Liver (tissue), 9 donors: ENCODE data around the gene DCTN4. TPM values are rescaled to one million over a fixed set of nuclear protein-coding genes. Genes with fewer than 3 reads are reported as not detected.

Experiments used
- DNase-seq: peaks from one replicate; pipeline ENCODE4 v3.0.0-alpha.2; 2017; ENCODE audit warnings: low spot score
- H3K27ac ChIP-seq, 2 donors: one replicate each; pipeline ENCODE4 v1.7.0; 2013; ENCODE audit warnings: inconsistent platforms in 2 of 2, low read length in 2 of 2, control low read depth in 1 of 2, low read depth in 1 of 2, mild to moderate bottlenecking in 1 of 2
- H3K27me3 ChIP-seq, 4 donors: one replicate each; pipeline versions ENCODE4 v1.6.1 to v1.7.0; 2013; ENCODE audit warnings: low read length in 3 of 4, inconsistent platforms in 1 of 4, mild to moderate bottlenecking in 1 of 4, moderate library complexity in 1 of 4; ENCODE audit not compliant: control insufficient read depth in 4 of 4, insufficient read depth in 4 of 4
- H3K36me3 ChIP-seq, 4 donors: one replicate each; pipeline versions ENCODE4 v1.6.1 to v1.7.0; 2013; ENCODE audit warnings: low read length in 3 of 4, mild to moderate bottlenecking in 3 of 4, low read depth in 1 of 4, moderate library complexity in 1 of 4; ENCODE audit not compliant: control insufficient read depth in 4 of 4, insufficient read depth in 3 of 4
- H3K4me1 ChIP-seq, 4 donors: one replicate each; pipeline versions ENCODE4 v1.6.1 to v1.7.0; 2013; ENCODE audit warnings: low read length in 3 of 4, mild to moderate bottlenecking in 3 of 4, moderate library complexity in 1 of 4; ENCODE audit not compliant: control insufficient read depth in 4 of 4, insufficient read depth in 4 of 4
- H3K4me3 ChIP-seq, 3 donors: one replicate each; pipeline versions ENCODE4 v1.6.1 to v1.7.0; 2013; ENCODE audit warnings: low read length in 3 of 3, control low read depth in 1 of 3, low read depth in 1 of 3, mild to moderate bottlenecking in 1 of 3
- H3K9ac ChIP-seq, 2 donors: one replicate each; pipeline ENCODE4 v1.7.0; 2013; ENCODE audit warnings: low read length in 2 of 2, mild to moderate bottlenecking in 2 of 2, moderate library complexity in 2 of 2, control low read depth in 1 of 2, low read depth in 1 of 2
- H3K9me3 ChIP-seq, 4 donors: one replicate each; pipeline versions ENCODE4 v1.6.1 to v1.7.0; 2013; ENCODE audit warnings: low read length in 3 of 4; ENCODE audit not compliant: control insufficient read depth in 4 of 4
- ATF3 ChIP-seq: IDR thresholded peaks from 2 replicates; pipeline ENCODE4 v1.6.1; 2016; ENCODE audit warnings: antibody characterized with exemption
- CTCF ChIP-seq: fragments of 150-350 bp; IDR thresholded peaks from 2 replicates; pipeline ENCODE4 v1.5.1; 2017; ENCODE audit warnings: improper control_type of control experiment, low read depth, low read length; ENCODE audit not compliant: missing input control
- EGR1 ChIP-seq, 2 donors: IDR thresholded peaks; 2 replicates each; pipeline ENCODE4 v1.6.1; 2016 to 2018; ENCODE audit warnings: antibody characterized with exemption in 2 of 2, low read depth in 2 of 2
- FOXA1 ChIP-seq: IDR thresholded peaks from 2 replicates; pipeline ENCODE4 v1.6.1; 2016; ENCODE audit warnings: antibody characterized with exemption
- FOXA2 ChIP-seq: IDR thresholded peaks from 2 replicates; pipeline ENCODE4 v1.6.1; 2016; ENCODE audit warnings: antibody characterized with exemption
- GABPA ChIP-seq, 2 donors: IDR thresholded peaks in 1 of 2; conservative IDR thresholded peaks in 1 of 2; 2 replicates each; pipeline ENCODE4 v1.6.1; 2016; ENCODE audit warnings: antibody characterized with exemption in 2 of 2, mild to moderate bottlenecking in 1 of 2, moderate library complexity in 1 of 2
- HNF4A ChIP-seq, 2 donors: conservative IDR thresholded peaks; 2 replicates each; pipeline ENCODE4 v1.6.1; 2016; ENCODE audit warnings: antibody characterized with exemption in 2 of 2, mild to moderate bottlenecking in 2 of 2
- HNF4G ChIP-seq: IDR thresholded peaks from 2 replicates; pipeline ENCODE4 v1.6.1; 2016; ENCODE audit warnings: antibody characterized with exemption
- JUND ChIP-seq, 2 donors: IDR thresholded peaks; 2 replicates each; pipeline ENCODE4 v1.6.1; 2016; ENCODE audit warnings: antibody characterized with exemption in 2 of 2
- NR2F2 ChIP-seq: IDR thresholded peaks from 2 replicates; pipeline ENCODE4 v1.6.1; 2016; ENCODE audit warnings: antibody characterized with exemption
- RAD21 ChIP-seq, 2 donors: IDR thresholded peaks; 2 replicates each; pipeline ENCODE4 v1.6.1; 2016; ENCODE audit warnings: antibody characterized with exemption in 2 of 2, mild to moderate bottlenecking in 2 of 2
- RXRA ChIP-seq, 2 donors: IDR thresholded peaks; 2 replicates each; pipeline ENCODE4 v1.6.1; 2017 to 2018; ENCODE audit warnings: antibody characterized with exemption in 2 of 2, mild to moderate bottlenecking in 1 of 2
- SP1 ChIP-seq: IDR thresholded peaks from 2 replicates; pipeline ENCODE4 v1.6.1; 2018; ENCODE audit warnings: antibody characterized with exemption, mild to moderate bottlenecking
- TAF1 ChIP-seq: conservative IDR thresholded peaks from 2 replicates; pipeline ENCODE4 v1.6.1; 2016; ENCODE audit warnings: antibody characterized with exemption, mild to moderate bottlenecking
- YY1 ChIP-seq: IDR thresholded peaks from 2 replicates; pipeline ENCODE4 v1.6.1; 2016; ENCODE audit warnings: antibody characterized with exemption, mild to moderate bottlenecking
- WGBS: extraction: QIAGEN DNeasy Blood & Tissue Kit; methylation state at CpG from one replicate; pipeline ENCODE4 v1.1.7; 2013; 5-methylcytosine and 5-hydroxymethylcytosine counted together
- polyA plus RNA-seq, 2 donors: library from polyadenylated mRNA; stranded (reverse) in 1 of 2; unstranded in 1 of 2; fragments of 200-250 nt in 1 of 2; fragments of >200 nt in 1 of 2; fragmentation: Nextera tagmentation in 1 of 2; extraction: Ambion mirVana in 1 of 2; gene quantifications; one replicate each; pipeline versions ENCODE4 v1.2.1 to v1.2.3, GENCODE V29; 2013 to 2015
- total RNA-seq, 2 donors: library from RNA; depleted of rRNA; stranded (reverse); fragments of >200 nt; gene quantifications; one replicate each; pipeline ENCODE4 v1.2.3, GENCODE V29; 2014
- TF ChIP-seq, protein P1 (sequence below): IDR thresholded peaks from 2 replicates; pipeline ENCODE4 v1.6.1; 2016; ENCODE audit warnings: antibody characterized with exemption
- TF ChIP-seq, protein P2 (sequence below): IDR thresholded peaks from 2 replicates; pipeline ENCODE4 v1.6.1; 2016; ENCODE audit warnings: antibody characterized with exemption, mild to moderate bottlenecking
- donor health status: healthy.
- donor health status: healthy.
- donor health status: healthy.
- donor health status: healthy.
- donor health status: healthy.

DCTN4 gene
- total and polyA plus RNA-seq, 4 donors = 10.3 to 29.6 (median 20.2) TPM

GRCh38 chr5:150787656-150788055, 28.8 kb upstream of the DCTN4 start:
- Histone ChIP-seq H3K4me3 (no peak overlapping the region), H3K27ac (no peak overlapping the region), H3K9ac (no peak overlapping the region), H3K9me3 (no peaks in the 10 kb centered on the region), H3K4me1 (peaks cover 0 to 6% (median 1%) of the 10 kb centered on the region in 4 donors), H3K27me3 (no peaks in the 10 kb centered on the region), H3K36me3 (no peaks in the 10 kb centered on the region)
- DNase-seq = no peak
- 52% methylated on average over 1 of the region's 1 CpG for WGBS
- TF ChIP-seq TAF1 = no peak
- TF ChIP-seq, protein P1, sequence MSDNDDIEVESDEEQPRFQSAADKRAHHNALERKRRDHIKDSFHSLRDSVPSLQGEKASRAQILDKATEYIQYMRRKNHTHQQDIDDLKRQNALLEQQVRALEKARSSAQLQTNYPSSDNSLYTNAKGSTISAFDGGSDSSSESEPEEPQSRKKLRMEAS = no peak
- TF ChIP-seq ATF3 = no peak
- no peak for TF ChIP-seq NR2F2
- no peak for TF ChIP-seq HNF4G
- TF ChIP-seq EGR1 (IDR thresholded peaks at IDR 0.05; ENCODE audit: low read depth in 2 of 2) = no peak
- no peak for TF ChIP-seq CTCF
- TF ChIP-seq YY1 = no peak
- TF ChIP-seq RXRA (IDR thresholded peaks at IDR 0.05) = no peak
- TF ChIP-seq FOXA1 = no peak
- TF ChIP-seq GABPA (IDR thresholded peaks at IDR 0.05 in 1 of 2, conservative IDR thresholded peaks at IDR 0.05 in 1 of 2) = no peak

DNA sequence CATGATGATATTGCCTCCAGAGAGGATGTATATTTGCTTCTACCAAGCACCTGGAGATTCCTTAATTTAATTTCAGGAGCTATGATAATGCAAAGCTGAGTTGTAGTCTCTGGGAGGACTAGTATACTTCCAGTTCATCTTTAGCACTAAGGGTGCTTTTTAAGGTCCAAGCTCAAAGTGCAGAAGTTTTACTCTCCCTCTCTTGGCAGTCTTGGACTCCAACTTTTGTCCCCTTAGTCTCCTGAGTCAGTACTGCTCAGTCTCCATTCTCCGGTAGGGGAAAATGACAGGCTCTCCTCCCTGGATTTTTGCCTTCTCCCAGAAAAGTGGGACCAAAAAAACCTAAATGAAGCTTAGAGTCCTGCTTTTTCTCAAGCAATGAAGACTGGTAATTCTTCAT, 28.1 kb upstream of the DCTN4 start:
- Histone ChIP-seq H3K9me3 (no peaks in the 10 kb centered on the region), H3K27me3 (no peaks in the 10 kb centered on the region), H3K4me1 (peaks cover 0 to 6% (median 1%) of the 10 kb centered on the region in 4 donors), H3K9ac (no peak overlapping the region), H3K36me3 (no peaks in the 10 kb centered on the region), H3K4me3 (no peak overlapping the region), H3K27ac (no peak overlapping the region)
- no peak for DNase-seq
- 92% methylated on average over 1 of the region's 1 CpG for WGBS
- no peak for TF ChIP-seq HNF4G
- no peak for TF ChIP-seq SP1
- TF ChIP-seq JUND (IDR thresholded peaks at IDR 0.05) = no peak
- TF ChIP-seq RAD21 (IDR thresholded peaks at IDR 0.05) = no peak
- TF ChIP-seq, protein P1 = no peak
- no peak for TF ChIP-seq FOXA2
- no peak for TF ChIP-seq NR2F2
- no peak for TF ChIP-seq EGR1 (IDR thresholded peaks at IDR 0.05; ENCODE audit: low read depth in 2 of 2)
- no peak for TF ChIP-seq HNF4A (conservative IDR thresholded peaks at IDR 0.05)
- TF ChIP-seq ATF3 = no peak
- no peak for TF ChIP-seq YY1
- TF ChIP-seq RXRA (IDR thresholded peaks at IDR 0.05) = no peak
- TF ChIP-seq, protein P2, sequence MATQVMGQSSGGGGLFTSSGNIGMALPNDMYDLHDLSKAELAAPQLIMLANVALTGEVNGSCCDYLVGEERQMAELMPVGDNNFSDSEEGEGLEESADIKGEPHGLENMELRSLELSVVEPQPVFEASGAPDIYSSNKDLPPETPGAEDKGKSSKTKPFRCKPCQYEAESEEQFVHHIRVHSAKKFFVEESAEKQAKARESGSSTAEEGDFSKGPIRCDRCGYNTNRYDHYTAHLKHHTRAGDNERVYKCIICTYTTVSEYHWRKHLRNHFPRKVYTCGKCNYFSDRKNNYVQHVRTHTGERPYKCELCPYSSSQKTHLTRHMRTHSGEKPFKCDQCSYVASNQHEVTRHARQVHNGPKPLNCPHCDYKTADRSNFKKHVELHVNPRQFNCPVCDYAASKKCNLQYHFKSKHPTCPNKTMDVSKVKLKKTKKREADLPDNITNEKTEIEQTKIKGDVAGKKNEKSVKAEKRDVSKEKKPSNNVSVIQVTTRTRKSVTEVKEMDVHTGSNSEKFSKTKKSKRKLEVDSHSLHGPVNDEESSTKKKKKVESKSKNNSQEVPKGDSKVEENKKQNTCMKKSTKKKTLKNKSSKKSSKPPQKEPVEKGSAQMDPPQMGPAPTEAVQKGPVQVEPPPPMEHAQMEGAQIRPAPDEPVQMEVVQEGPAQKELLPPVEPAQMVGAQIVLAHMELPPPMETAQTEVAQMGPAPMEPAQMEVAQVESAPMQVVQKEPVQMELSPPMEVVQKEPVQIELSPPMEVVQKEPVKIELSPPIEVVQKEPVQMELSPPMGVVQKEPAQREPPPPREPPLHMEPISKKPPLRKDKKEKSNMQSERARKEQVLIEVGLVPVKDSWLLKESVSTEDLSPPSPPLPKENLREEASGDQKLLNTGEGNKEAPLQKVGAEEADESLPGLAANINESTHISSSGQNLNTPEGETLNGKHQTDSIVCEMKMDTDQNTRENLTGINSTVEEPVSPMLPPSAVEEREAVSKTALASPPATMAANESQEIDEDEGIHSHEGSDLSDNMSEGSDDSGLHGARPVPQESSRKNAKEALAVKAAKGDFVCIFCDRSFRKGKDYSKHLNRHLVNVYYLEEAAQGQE = no peak
- no peak for TF ChIP-seq TAF1
